ENCODE results near the gene BTBD6.

DNA sequence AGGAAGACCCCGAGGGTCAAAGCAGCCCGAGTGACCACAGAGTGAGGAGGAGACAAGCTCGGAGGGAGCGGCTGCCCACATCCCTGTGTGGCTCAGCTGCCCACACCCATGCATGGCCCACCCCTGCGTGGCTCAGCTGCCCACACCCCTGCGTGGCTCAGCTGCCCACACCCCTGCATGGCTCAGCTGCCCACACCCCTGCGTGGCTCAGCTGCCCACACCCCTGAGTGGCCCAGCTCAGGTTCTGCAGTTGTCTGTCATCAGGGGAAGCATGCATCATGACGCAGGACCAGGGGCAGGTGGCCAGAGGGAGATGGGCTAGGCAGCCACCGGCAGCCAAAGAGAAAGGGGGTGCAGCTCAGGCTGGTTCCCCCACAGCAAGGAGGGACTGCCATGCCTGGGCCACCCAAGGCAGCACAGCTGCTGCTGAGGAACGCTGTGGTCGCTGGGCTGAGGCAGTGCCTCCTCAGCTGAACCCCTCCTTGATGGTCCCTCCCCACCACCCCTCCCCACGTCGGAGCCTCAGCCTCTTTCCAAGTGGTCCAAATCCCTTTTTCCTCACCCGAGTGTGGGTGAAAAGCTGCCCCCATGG, 33.9 kb upstream of the BTBD6 start:
- no peak for TF ChIP-seq RAD21 (IDR thresholded peaks at IDR 0.05; ENCODE audit: low read depth)
- no peak for TF ChIP-seq TCF12 (IDR thresholded peaks at IDR 0.05; ENCODE audit: low read depth)
- no peak for TF ChIP-seq YY1 (IDR thresholded peaks at IDR 0.05; ENCODE audit: low read depth)
- TF ChIP-seq, protein P1, sequence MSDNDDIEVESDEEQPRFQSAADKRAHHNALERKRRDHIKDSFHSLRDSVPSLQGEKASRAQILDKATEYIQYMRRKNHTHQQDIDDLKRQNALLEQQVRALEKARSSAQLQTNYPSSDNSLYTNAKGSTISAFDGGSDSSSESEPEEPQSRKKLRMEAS (IDR thresholded peaks at IDR 0.05) = no peak
- TF ChIP-seq CREB1 (IDR thresholded peaks at IDR 0.05; ENCODE audit: low read depth) = no peak
- no peak for TF ChIP-seq NFIC (IDR thresholded peaks at IDR 0.05)
- TF ChIP-seq FOXM1 (IDR thresholded peaks at IDR 0.05; ENCODE audit: borderline replicate concordance, low read depth) = no peak
- TF ChIP-seq, protein P2, sequence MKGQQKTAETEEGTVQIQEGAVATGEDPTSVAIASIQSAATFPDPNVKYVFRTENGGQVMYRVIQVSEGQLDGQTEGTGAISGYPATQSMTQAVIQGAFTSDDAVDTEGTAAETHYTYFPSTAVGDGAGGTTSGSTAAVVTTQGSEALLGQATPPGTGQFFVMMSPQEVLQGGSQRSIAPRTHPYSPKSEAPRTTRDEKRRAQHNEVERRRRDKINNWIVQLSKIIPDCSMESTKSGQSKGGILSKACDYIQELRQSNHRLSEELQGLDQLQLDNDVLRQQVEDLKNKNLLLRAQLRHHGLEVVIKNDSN (IDR thresholded peaks at IDR 0.05) = no peak
- no peak for TF ChIP-seq EGR1 (IDR thresholded peaks at IDR 0.05)
- TF ChIP-seq, protein P3, sequence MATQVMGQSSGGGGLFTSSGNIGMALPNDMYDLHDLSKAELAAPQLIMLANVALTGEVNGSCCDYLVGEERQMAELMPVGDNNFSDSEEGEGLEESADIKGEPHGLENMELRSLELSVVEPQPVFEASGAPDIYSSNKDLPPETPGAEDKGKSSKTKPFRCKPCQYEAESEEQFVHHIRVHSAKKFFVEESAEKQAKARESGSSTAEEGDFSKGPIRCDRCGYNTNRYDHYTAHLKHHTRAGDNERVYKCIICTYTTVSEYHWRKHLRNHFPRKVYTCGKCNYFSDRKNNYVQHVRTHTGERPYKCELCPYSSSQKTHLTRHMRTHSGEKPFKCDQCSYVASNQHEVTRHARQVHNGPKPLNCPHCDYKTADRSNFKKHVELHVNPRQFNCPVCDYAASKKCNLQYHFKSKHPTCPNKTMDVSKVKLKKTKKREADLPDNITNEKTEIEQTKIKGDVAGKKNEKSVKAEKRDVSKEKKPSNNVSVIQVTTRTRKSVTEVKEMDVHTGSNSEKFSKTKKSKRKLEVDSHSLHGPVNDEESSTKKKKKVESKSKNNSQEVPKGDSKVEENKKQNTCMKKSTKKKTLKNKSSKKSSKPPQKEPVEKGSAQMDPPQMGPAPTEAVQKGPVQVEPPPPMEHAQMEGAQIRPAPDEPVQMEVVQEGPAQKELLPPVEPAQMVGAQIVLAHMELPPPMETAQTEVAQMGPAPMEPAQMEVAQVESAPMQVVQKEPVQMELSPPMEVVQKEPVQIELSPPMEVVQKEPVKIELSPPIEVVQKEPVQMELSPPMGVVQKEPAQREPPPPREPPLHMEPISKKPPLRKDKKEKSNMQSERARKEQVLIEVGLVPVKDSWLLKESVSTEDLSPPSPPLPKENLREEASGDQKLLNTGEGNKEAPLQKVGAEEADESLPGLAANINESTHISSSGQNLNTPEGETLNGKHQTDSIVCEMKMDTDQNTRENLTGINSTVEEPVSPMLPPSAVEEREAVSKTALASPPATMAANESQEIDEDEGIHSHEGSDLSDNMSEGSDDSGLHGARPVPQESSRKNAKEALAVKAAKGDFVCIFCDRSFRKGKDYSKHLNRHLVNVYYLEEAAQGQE (IDR thresholded peaks at IDR 0.05; ENCODE audit: low read depth) = no peak
- no peak for TF ChIP-seq TAF1 (IDR thresholded peaks at IDR 0.05; ENCODE audit: low read depth)
